ENCODE measurements around the gene WFIKKN2.

Gene WFIKKN2

GRCh38 chr17:50848039-50848438 is 12.7 kb downstream of the WFIKKN2 start:
- Histone ChIP-seq H3K36me3 (ENCODE audit: control insufficient read depth, insufficient read depth, low read length) (no peaks in the 10 kb centered on the region), H3K9me3 (ENCODE audit: control insufficient read depth, low read length) (no peaks in the 10 kb centered on the region), H2AFZ (no peak overlapping the region), H3K27me3 (ENCODE audit: control insufficient read depth, insufficient read depth, low read length) (no peaks in the 10 kb centered on the region), H3K4me2 (ENCODE audit: low read length) (no peak overlapping the region), H3K4me3 (ENCODE audit: low read depth, low read length) (no peak overlapping the region), H3K27ac (no peak overlapping the region), H3K79me2 (peaks cover 2% of the 10 kb centered on the region), H3K4me1 (no peaks in the 10 kb centered on the region), H3K9ac (no peak overlapping the region)
- no peak for TF ChIP-seq CTCF (IDR thresholded peaks at IDR 0.05)

- no peaks in the 10 kb centered on the region for H3K4me1 ChIP-seq
- H3K27me3 ChIP-seq (ENCODE audit: control insufficient read depth, insufficient read depth, low read length) = no peaks in the 10 kb centered on the region
- no peak for TF ChIP-seq CTCF (IDR thresholded peaks at IDR 0.05)
- no peak overlapping the region for H3K27ac ChIP-seq
- no peaks in the 10 kb centered on the region for H3K9me3 ChIP-seq (ENCODE audit: control insufficient read depth, low read length)
- no peak overlapping the region for H3K4me3 ChIP-seq (ENCODE audit: low read depth, low read length)
- no peak overlapping the region for H3K4me2 ChIP-seq (ENCODE audit: low read length)
- no peak overlapping the region for H3K9ac ChIP-seq
- no peaks in the 10 kb centered on the region for H3K36me3 ChIP-seq (ENCODE audit: control insufficient read depth, insufficient read depth, low read length)
- H3K79me2 ChIP-seq = peaks cover 2% of the 10 kb centered on the region
- no peak overlapping the region for H2AFZ ChIP-seq
These were observed 13.3 kb downstream of the WFIKKN2 start for GRCh38 chr17:50848711-50849110.

- Histone ChIP-seq H2AFZ (no peak overlapping the region), H3K4me3 (ENCODE audit: low read depth, low read length) (no peak overlapping the region), H3K9me3 (ENCODE audit: control insufficient read depth, low read length) (no peaks in the 10 kb centered on the region), H3K79me2 (peaks cover 2% of the 10 kb centered on the region), H3K4me1 (no peaks in the 10 kb centered on the region), H3K36me3 (ENCODE audit: control insufficient read depth, insufficient read depth, low read length) (no peaks in the 10 kb centered on the region), H3K27me3 (ENCODE audit: control insufficient read depth, insufficient read depth, low read length) (no peaks in the 10 kb centered on the region), H3K4me2 (ENCODE audit: low read length) (no peak overlapping the region), H3K27ac (no peak overlapping the region), H3K9ac (no peak overlapping the region)
- no peak for TF ChIP-seq CTCF (IDR thresholded peaks at IDR 0.05)
These were observed 15.3 kb downstream of the WFIKKN2 start for GRCh38 chr17:50850640-50851039.

GRCh38 chr17:50853015-50853615 is 17.7 kb downstream of the WFIKKN2 start:
- Histone ChIP-seq H3K27ac (no peak overlapping the region), H3K4me3 (ENCODE audit: low read depth, low read length) (no peak overlapping the region), H2AFZ (peak overlapping the region; percentile 68), H3K36me3 (ENCODE audit: control insufficient read depth, insufficient read depth, low read length) (no peaks in the 10 kb centered on the region), H3K27me3 (ENCODE audit: control insufficient read depth, insufficient read depth, low read length) (no peaks in the 10 kb centered on the region), H3K4me2 (ENCODE audit: low read length) (no peak overlapping the region), H3K79me2 (peaks cover 2% of the 10 kb centered on the region), H3K9ac (no peak overlapping the region), H3K4me1 (no peaks in the 10 kb centered on the region), H3K9me3 (ENCODE audit: control insufficient read depth, low read length) (no peaks in the 10 kb centered on the region)
- TF ChIP-seq CTCF (IDR thresholded peaks at IDR 0.05) = no peak

GRCh38 chr17:50853781-50854180 is 18.4 kb downstream of the WFIKKN2 start:
- H3K4me1 ChIP-seq = no peaks in the 10 kb centered on the region
- H3K4me3 ChIP-seq (ENCODE audit: low read depth, low read length) = no peak overlapping the region
- no peaks in the 10 kb centered on the region for H3K27me3 ChIP-seq (ENCODE audit: control insufficient read depth, insufficient read depth, low read length)
- no peaks in the 10 kb centered on the region for H3K36me3 ChIP-seq (ENCODE audit: control insufficient read depth, insufficient read depth, low read length)
- H3K9me3 ChIP-seq (ENCODE audit: control insufficient read depth, low read length) = no peaks in the 10 kb centered on the region
- H3K79me2 ChIP-seq = peaks cover 2% of the 10 kb centered on the region
- H3K27ac ChIP-seq = no peak overlapping the region
- no peak overlapping the region for H2AFZ ChIP-seq
- no peak overlapping the region for H3K4me2 ChIP-seq (ENCODE audit: low read length)
- H3K9ac ChIP-seq = no peak overlapping the region
- no peak for TF ChIP-seq CTCF (IDR thresholded peaks at IDR 0.05)
